Measurements from ENCODE around the gene SLC51B. TPM values are rescaled to one million over a fixed set of nuclear protein-coding genes. Genes with fewer than 3 reads are reported as not detected.
"Not testable (repeated sequence)": the region's sequence is repeated elsewhere in the genome, so short reads cannot be mapped to it uniquely, and the experiment has no call there.

Gene SLC51B
- total and polyA plus RNA-seq, 2 of the 4 experiments (the other 2 are of a cell fraction), result not detected

DNA sequence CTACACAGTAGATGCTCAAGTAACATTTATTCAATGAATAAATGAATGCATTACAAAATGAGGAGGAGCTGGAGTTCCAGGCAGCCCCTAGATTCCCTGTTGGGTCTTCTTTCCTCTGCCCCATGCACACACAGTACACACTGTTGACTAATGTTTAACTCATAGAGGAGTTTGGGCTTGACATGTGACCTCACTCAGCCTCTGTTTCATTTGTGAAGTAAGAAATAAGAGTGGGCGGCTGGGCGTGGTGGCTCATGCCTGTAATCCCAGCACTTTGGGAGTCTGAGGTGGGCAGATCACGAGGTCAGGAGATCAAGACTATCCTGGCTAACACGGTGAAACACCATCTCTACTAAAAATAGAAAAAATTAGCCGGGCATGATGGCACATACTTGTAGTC lies 969 bp upstream of the SLC51B start:
- Histone ChIP-seq H3K9me1 (ENCODE audit: insufficient read depth, low read length) (peaks cover 15% of the 10 kb centered on the region), H3K14ac (replicated peaks; ENCODE audit: low read depth, low read length) (peak overlapping the region; percentile 77), H3K4me1 (ENCODE audit: control insufficient read depth, insufficient read depth, low read length) (peaks cover 15% of the 10 kb centered on the region), H3K4me2 (ENCODE audit: low read depth, low read length) (peak overlapping the region; percentile 23; the same call in 1 of the 2 replicates), H2AK9ac (replicated peaks; ENCODE audit: low read depth, low read length, poor library complexity) (peak overlapping the region; percentile 68)
- H3K9me3 ChIP-seq (ENCODE audit: control insufficient read depth, insufficient read depth, low read length); H3K4me3 ChIP-seq (ENCODE audit: insufficient read depth, low read depth, low read length); H3K23ac ChIP-seq (ENCODE audit: low read depth, low read length); dilution Hi-C loops (cut with HindIII; ENCODE audit: low sequenced_read_pairs, unreplicated experiment); H2BK20ac ChIP-seq (ENCODE audit: low read depth, low read length); H2BK120ac ChIP-seq (ENCODE audit: low read depth, low read length); H3K27me3 ChIP-seq (ENCODE audit: control insufficient read depth, insufficient read depth, low read length); H4K20me1 ChIP-seq (ENCODE audit: insufficient read depth, low read length); H3K27ac ChIP-seq (ENCODE audit: insufficient read depth, low read length); H4K5ac ChIP-seq (ENCODE audit: low read depth, low read length); H3K79me1 ChIP-seq (ENCODE audit: low read depth in 1 of 2, low read length in 2 of 2); H2AK5ac ChIP-seq (ENCODE audit: low read depth, low read length); in situ Hi-C loops (cut with MboI; ENCODE audit: low sequenced_read_pairs); BruUV-seq (replicated peaks); H4K8ac ChIP-seq (ENCODE audit: low read depth in 2 of 2, low read length in 2 of 2); H3K56ac ChIP-seq (ENCODE audit: extremely low read depth, insufficient read depth, low read length); H4K91ac ChIP-seq (ENCODE audit: insufficient read depth, low read depth, low read length); H2AFZ ChIP-seq (replicated peaks; ENCODE audit: low read length, poor library complexity); H3K9ac ChIP-seq (ENCODE audit: low read depth, low read length); intact Hi-C loops (cut with micrococcal nuclease); H3K4ac ChIP-seq (ENCODE audit: low read depth, low read length); H2BK5ac ChIP-seq (ENCODE audit: low read depth, low read length, poor library complexity, severe bottlenecking); H3K18ac ChIP-seq (ENCODE audit: low read depth, low read length); H2BK15ac ChIP-seq (ENCODE audit: low read depth, low read length); H3K36me3 ChIP-seq (ENCODE audit: control insufficient read depth, insufficient read depth, low read length); POLR2A ChIA-PET (ENCODE audit: unreplicated experiment): not testable (repeated sequence)
- DNase-seq, result peak; percentile 88
- no CpG with 5 or more reads among the region's 5 CpGs for WGBS, 2 experiments (ENCODE audit: extremely low coverage in 2 of 2, insufficient read length in 1 of 2)
- ATAC-seq (ENCODE audit: low read depth), result peak; percentile 88
- CTCF ChIA-PET, result interaction anchor here (0.6 to 1.9 kb wide), 2 partner anchors 57 to 59 kb away, joined by 3 to 7 read pairs; no protein-coding TSS in a partner anchor
- TF ChIP-seq, protein P1, sequence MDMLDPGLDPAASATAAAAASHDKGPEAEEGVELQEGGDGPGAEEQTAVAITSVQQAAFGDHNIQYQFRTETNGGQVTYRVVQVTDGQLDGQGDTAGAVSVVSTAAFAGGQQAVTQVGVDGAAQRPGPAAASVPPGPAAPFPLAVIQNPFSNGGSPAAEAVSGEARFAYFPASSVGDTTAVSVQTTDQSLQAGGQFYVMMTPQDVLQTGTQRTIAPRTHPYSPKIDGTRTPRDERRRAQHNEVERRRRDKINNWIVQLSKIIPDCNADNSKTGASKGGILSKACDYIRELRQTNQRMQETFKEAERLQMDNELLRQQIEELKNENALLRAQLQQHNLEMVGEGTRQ (IDR thresholded peaks at IDR 0.05; ENCODE audit: low read depth, low read length), result peak; percentile 70
- TF ChIP-seq BHLHE40 (IDR thresholded peaks at IDR 0.05; ENCODE audit: low read depth, low read length) (0 out of 2 replicates have a peak, but pooled peaks have one; percentile 10), CEBPB (IDR thresholded peaks at IDR 0.05; ENCODE audit: low read depth, low read length) (peak; percentile 29; the same call in 1 of the 2 replicates)

Measured in IMR-90 (cell line).